K562 treated with DMSO at 1 percent for 12 hours (cell line): ENCODE measurements around the gene SPIN4. TPM values are rescaled to one million over a fixed set of nuclear protein-coding genes. Genes with fewer than 3 reads are reported as not detected.

Experiments used
- total RNA-seq: library from RNA; unstranded; fragments of 300-600 nt; gene quantifications from 2 replicates; pipeline ENCODE4 v1.2.3, GENCODE V29; 2022; ENCODE audit not compliant: insufficient read depth

SPIN4 gene
- total RNA-seq = 3.8 and 11.9 TPM in 2 replicates

GRCh38 chrX:63350941-63351616 is at the start of gene SPIN4:
TSS of gene SPIN4 (minus strand) at chrX:63351332. CDS start at chrX:63350819, 513 bp downstream.

